ENCODE results near the gene MELTF. TPM values are rescaled to one million over a fixed set of nuclear protein-coding genes. Genes with fewer than 3 reads are reported as not detected.
A peak's percentile ranks its signal among the peaks of the same experiment; 100 is the strongest.

Gene MELTF
- total and polyA plus RNA-seq, 2 experiments from 2014 or later = 74.0 to 121 TPM

DNA sequence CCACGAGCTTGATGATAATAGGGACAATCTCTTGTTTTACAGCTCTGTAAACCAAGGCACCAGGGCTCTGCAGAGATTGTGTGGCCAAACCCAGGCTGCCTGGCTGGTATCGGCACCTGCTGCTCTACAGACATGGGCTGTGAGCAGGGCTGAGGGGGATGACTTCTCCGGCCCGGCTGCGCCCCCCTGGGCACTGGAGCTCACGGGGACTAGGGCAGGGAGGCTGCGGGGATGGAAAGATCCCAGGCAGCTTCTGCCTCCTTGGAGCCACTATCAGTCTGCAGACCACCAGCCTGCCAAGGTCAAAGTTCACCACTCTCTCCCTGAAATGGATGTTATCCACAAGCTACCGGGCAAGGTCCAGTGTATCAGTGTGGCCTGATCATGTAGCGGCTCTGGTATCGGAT is 39.0 kb downstream of the MELTF start:
- H3K79me2 ChIP-seq = no peaks in the 10 kb centered on the region
- no peak overlapping the region for H3K4me2 ChIP-seq
- no peaks in the 10 kb centered on the region for H3K36me3 ChIP-seq (replicated peaks; ENCODE audit: insufficient read depth, low read depth)
- H3K9me3 ChIP-seq (ENCODE audit: low read depth) = no peaks in the 10 kb centered on the region
- no peaks in the 10 kb centered on the region for H4K20me1 ChIP-seq (ENCODE audit: insufficient read depth, poor library complexity, severe bottlenecking)
- H3K27me3 ChIP-seq = no peaks in the 10 kb centered on the region
- no peak overlapping the region for H2AFZ ChIP-seq
- peaks cover 45% of the 10 kb centered on the region for H3K4me1 ChIP-seq (ENCODE audit: insufficient read depth)
- H3K4me3 ChIP-seq = no peak overlapping the region
- 86% methylated on average over 10 of the region's 10 CpGs for WGBS (ENCODE audit: low lambda C conversion rate, missing lambda C conversion rate)
- peak overlapping the region; percentile 96 for H3K27ac ChIP-seq
- DNase-seq (ENCODE audit: low spot score) = no peak
- TF ChIP-seq, protein P1, sequence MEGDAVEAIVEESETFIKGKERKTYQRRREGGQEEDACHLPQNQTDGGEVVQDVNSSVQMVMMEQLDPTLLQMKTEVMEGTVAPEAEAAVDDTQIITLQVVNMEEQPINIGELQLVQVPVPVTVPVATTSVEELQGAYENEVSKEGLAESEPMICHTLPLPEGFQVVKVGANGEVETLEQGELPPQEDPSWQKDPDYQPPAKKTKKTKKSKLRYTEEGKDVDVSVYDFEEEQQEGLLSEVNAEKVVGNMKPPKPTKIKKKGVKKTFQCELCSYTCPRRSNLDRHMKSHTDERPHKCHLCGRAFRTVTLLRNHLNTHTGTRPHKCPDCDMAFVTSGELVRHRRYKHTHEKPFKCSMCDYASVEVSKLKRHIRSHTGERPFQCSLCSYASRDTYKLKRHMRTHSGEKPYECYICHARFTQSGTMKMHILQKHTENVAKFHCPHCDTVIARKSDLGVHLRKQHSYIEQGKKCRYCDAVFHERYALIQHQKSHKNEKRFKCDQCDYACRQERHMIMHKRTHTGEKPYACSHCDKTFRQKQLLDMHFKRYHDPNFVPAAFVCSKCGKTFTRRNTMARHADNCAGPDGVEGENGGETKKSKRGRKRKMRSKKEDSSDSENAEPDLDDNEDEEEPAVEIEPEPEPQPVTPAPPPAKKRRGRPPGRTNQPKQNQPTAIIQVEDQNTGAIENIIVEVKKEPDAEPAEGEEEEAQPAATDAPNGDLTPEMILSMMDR (IDR thresholded peaks at IDR 0.05; ENCODE audit: poor library complexity) = no peak
- TF ChIP-seq EZH2phosphoT487 (IDR thresholded peaks at IDR 0.05; ENCODE audit: low read depth, severe bottlenecking, unreplicated experiment) = no peak
- no peak for TF ChIP-seq EZH2 (IDR thresholded peaks at IDR 0.05; ENCODE audit: borderline replicate concordance)
- no peaks in the 10 kb centered on the region for H3K9me2 ChIP-seq (replicated peaks; ENCODE audit: insufficient read depth)

DNA sequence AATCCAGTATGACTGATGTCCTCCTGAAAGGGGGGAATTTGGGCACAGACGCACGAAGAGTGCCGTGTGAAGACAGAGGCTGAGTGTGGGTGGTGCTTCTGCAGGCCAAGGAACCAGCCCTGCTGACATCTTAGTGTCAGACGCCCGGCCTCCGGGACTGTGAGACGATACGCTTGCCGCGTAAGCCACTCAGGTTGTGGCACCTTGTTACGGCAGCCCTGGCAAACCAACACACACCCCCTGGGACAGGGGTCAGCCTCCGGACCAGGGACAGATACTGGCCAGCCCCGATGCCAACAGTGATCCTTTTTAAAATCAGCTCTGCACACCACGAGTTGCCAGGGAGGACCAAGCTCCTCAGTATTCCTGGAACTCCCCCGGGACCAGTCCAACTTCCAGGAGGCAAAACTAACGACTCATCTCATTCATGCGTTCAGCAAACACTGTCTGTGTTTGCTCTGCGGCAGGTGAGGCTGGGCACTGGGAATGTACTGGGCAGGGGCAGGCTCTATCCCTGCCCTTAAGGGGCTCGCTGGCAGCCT is 39.8 kb downstream of the MELTF start:
- Histone ChIP-seq H3K36me3 (replicated peaks; ENCODE audit: insufficient read depth, low read depth) (no peaks in the 10 kb centered on the region), H3K9me3 (ENCODE audit: low read depth) (no peaks in the 10 kb centered on the region), H3K9me2 (replicated peaks; ENCODE audit: insufficient read depth) (no peaks in the 10 kb centered on the region), H3K79me2 (no peaks in the 10 kb centered on the region), H4K20me1 (ENCODE audit: insufficient read depth, poor library complexity, severe bottlenecking) (no peaks in the 10 kb centered on the region), H3K27ac (peak overlapping the region; percentile 96), H2AFZ (no peak overlapping the region), H3K27me3 (no peaks in the 10 kb centered on the region), H3K4me1 (ENCODE audit: insufficient read depth) (peaks cover 52% of the 10 kb centered on the region), H3K4me3 (no peak overlapping the region), H3K4me2 (peak overlapping the region; percentile 29)
- WGBS (ENCODE audit: low lambda C conversion rate, missing lambda C conversion rate) = 81% methylated on average over 19 of the region's 19 CpGs
- no peak for DNase-seq (ENCODE audit: low spot score)
- TF ChIP-seq, protein P1 (IDR thresholded peaks at IDR 0.05; ENCODE audit: poor library complexity) = no peak

DNA sequence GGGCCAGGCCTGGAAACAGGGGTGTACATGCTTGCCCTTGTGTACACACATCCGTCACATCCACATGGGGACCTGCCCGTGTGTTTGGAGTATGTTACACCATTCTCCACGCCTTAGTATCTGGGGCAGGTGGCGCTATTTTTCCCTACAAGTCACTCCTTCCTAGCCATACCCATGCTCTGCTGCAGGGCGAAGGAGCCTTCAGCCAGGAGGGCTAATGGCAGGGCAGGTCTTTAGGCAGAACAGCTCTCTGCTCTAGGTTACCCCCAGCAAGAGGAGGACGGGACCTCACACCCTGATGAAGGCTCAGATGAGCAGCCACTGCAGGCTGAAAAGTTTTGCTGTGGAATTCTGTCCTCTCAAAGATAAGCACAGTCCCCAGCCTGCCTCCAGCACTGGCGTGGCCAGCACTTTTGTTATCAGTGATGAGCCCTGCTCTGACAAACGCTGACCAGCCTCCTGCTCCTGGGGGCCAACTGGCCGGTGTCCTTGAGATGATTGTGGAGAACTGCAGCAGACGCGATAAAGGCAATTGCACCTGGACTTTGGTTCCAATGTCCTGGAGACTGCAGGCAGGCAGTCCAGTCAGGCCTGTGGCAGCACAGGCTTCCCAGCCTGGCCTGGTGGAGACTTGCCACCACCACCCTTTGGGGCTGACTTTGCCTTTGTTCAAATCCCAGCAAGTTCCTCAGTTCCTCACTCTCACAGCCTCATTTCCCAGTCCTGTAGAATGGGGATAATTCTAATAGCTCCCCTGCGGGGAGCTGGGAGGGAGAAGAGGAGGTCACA is 41.2 kb downstream of the MELTF start:
- Histone ChIP-seq H4K20me1 (ENCODE audit: insufficient read depth, poor library complexity, severe bottlenecking) (no peaks in the 10 kb centered on the region), H3K27me3 (no peaks in the 10 kb centered on the region), H3K4me1 (ENCODE audit: insufficient read depth) (peaks cover 53% of the 10 kb centered on the region), H3K27ac (peak overlapping the region; percentile 96), H3K36me3 (replicated peaks; ENCODE audit: insufficient read depth, low read depth) (no peaks in the 10 kb centered on the region), H3K9me2 (replicated peaks; ENCODE audit: insufficient read depth) (no peaks in the 10 kb centered on the region), H3K4me3 (no peak overlapping the region), H3K9me3 (ENCODE audit: low read depth) (no peaks in the 10 kb centered on the region), H2AFZ (no peak overlapping the region), H3K4me2 (peak overlapping the region; percentile 56), H3K79me2 (no peaks in the 10 kb centered on the region)
- TF ChIP-seq EZH2phosphoT487 (IDR thresholded peaks at IDR 0.05; ENCODE audit: low read depth, severe bottlenecking, unreplicated experiment) (no peak), EZH2 (IDR thresholded peaks at IDR 0.05; ENCODE audit: borderline replicate concordance) (no peak)
- TF ChIP-seq, protein P1 (IDR thresholded peaks at IDR 0.05; ENCODE audit: poor library complexity) = peak; percentile 22
- 34% methylated on average over 12 of the region's 12 CpGs for WGBS (ENCODE audit: low lambda C conversion rate, missing lambda C conversion rate)
- DNase-seq (ENCODE audit: low spot score) = peak; percentile 81

Measured in hepatocyte (in vitro differentiated cells).